Glomerular endothelial cell (primary cell): Measurements from ENCODE around the gene CHPF2. TPM values are rescaled to one million over a fixed set of nuclear protein-coding genes. Genes with fewer than 3 reads are reported as not detected.

Experiments
- DNase-seq: peaks from one replicate; pipeline ENCODE4 v3.0.0-alpha.2; 2011; ENCODE audit warnings: low read depth, low spot score; ENCODE audit errors: extremely low read depth
- total RNA-seq: library from RNA; depleted of rRNA; stranded (reverse); fragments of >200 nt; gene quantifications from 2 replicates; pipeline ENCODE4 v1.2.3, GENCODE V29; 2015

Gene CHPF2
- total RNA-seq, 1 donor from 2014 or later, result 140 TPM

DNA sequence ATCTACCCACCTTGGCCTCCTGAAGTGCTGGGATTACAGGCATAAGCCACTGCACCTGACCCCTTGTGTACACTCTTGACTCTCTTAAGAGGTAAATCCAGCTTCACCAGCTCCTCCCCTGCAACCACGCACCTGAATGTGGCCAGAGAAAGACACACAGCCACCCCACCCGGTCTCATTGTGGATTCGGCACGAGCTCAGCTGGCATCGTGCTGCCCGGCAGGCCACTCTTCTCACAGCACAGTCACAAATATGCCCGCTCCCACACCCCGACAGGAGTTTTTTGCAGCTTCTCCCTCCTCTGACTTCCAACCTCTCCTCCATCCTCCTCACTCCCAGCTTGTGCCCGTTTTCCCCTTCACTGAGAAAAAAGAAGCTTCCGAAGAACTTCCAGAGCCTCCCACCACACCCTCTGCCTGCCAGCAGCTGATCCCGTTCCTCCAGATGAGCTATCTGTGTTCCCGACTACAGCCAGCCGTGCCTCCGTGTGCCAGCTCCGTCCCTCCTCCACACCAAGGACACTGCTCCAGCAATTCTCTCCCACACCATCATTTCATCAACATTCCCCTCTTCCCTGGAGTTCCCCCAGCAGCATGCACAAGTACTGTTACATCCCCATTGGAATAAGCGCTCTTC is 24.2 kb downstream of the CHPF2 start:
- DNase-seq, result no peak

DNA sequence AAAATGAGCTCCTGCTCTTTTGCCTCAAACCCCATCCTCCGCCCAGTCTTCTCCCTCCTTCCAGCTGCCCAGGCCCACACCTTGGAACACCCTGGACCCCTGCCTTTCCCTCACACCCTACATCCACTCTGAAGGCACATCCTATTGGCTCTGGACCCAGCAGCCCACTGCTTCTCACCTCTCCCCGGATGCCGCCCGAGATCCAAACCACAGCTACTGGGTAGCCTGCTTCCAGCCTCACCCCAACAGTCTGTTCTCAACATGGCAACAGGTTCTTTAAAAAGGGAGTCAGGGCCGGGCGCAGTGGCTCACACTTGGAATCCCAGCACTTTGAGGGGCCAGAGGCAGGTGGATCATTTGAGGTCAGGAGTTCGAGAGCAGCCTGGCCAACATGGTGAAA is 25.7 kb downstream of the CHPF2 start:
- DNase-seq, result no peak

DNA sequence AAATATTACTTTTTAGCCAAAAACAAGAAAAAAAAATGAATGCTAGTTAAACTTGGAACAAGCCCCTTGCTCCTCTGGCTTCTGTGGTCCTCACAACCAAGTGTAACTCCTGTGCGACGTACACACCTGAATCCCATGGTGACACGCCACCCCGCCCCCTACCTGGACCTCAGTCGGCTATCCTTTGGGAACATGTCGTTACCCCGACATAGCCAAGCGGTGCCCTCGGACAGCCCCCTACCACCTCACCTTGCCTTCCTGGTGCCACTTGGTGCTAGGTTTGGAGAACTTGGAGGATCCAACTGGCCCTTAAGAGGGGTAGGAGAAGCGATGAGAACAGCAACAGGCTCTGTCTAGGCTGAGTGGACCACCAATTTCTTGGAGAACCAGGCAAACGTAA is 28.2 kb downstream of the CHPF2 start:
- DNase-seq, result no peak

DNA sequence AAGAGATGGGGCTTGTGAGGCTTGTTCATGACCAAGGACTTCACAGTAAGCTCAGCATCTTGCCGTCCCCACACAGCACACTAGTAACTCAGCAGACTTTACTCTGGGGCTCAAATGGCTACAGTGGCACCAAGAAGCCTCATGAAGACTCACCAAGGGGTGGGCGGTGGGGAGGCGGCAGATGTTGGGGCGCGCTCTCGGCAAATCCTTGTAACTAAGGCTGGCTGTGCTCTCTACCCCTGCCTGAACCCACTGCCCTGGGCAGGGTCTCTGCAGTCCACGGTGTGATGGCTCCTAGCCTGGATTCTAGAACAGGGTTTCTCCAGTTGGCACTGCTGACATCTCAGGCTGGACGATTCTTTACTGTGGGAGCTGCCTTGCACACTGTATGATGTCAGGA is 28.6 kb downstream of the CHPF2 start:
- DNase-seq, result no peak

DNA sequence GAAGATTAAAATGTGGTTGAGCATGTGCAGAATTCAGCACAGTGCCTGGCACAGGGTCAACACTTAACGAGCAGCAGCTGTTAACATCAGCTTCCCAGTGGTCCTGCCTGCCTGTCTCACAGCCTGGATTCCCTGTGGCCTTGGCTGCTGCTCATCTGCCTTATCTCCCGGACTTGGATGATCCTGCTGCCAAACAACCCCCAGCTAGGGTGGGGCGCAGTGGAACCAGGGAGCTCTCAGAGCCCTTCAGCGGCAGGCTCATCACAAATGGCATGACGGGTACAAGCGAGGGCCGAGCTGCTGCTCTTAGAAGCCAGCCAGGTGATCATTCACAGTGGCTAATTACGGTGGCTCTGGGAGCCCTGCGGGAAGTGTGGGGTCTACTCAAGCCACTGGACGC is 29.2 kb downstream of the CHPF2 start:
- no peak for DNase-seq

DNA sequence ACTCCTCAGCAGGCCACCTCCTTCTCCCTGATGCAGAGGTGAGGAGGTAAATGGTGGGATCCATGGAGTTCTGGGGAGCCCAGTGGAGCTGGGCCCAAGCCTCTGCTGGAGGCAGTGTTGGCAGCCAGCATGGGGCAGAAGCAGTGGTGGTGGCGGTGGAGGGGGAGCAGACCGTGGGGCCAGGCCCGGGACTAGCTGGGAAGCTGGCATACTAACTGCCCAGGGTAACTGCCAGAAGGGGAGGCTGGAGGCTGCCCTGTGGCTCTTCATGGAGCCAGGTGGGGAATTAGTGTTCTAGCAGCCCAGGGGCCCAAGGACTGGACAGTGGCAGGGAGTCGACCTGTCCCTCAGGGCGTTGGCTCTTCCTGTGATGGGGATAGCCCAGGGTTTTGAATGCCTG is 32.3 kb downstream of the CHPF2 start:
- no peak for DNase-seq

DNA sequence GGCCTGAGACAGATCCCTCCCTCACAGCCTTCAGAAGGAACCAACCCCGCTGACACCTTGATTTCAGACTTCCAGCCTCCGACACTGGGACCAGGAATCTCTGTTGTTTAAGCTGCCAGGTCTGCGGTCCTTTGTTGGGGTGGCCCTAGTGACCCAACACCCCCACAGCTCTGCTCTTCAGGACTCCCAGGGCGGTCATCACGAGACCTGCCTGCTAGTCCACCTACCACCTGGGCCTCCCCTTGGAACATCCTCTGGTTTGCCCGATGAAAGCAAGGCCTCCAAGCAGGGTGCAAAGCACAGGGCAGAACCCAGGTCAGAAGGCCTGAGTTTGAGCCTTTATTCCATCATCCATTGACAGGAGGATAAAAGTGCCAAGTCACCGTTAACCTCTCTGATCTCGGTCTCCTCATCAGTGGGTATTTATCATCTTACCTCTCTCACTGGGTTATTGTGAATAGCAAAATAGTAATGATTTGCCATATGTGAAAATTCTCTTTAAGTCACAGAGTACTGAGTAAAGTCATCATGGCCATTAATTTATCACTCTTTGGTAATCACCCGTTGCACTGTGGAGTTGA is 33.2 kb downstream of the CHPF2 start:
- no peak for DNase-seq

DNA sequence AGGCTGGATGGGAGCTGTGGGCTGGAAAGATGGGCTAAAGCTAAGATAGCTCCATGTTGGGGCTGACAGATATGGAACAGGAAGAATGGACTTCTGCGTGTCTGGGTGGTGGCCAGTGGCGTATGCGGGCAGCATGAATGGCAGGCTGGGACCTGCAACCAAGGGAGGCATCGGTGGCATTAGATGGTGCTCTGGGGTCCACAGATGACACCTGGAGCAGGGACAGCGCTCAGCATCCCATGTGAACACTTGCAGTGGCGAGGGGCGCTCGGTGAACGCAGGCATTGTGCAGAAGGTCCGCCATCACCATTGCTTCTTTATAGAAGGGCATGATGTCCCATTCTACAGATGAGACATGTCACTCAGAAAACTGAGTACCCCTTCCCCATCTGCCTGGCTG is 37.2 kb downstream of the CHPF2 start:
- DNase-seq, result no peak

DNA sequence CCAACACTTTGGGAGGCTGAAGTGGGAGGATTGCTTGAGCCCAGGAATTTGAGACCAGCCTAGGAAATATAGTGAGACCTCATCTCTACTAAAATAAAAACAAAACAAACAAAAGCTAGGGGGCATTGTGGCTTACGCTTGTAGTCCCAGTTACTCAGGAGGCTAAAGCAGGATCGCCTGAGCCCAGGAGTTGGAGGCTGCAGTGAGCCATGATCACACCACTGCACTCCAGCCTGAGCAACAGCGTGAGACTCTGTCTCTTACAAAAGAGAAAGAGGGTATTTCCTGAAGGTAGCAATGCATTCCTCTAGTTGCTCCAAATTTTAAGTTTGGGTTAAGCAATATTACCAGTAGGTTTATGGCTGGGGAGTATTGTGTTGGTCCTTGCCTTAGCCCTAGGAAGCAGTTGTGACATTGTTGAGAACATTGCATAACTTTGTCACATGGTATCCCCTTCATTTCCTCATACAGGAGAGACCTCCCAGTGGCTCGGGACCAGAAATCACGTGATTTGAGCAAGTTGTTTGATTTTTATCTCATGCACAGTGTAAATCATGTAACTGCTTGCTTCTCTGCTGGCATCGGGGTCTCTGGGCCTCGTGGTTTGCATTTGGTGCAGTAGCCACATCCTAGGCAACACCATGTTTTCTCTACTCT is 39.5 kb downstream of the CHPF2 start:
- no peak for DNase-seq

DNA sequence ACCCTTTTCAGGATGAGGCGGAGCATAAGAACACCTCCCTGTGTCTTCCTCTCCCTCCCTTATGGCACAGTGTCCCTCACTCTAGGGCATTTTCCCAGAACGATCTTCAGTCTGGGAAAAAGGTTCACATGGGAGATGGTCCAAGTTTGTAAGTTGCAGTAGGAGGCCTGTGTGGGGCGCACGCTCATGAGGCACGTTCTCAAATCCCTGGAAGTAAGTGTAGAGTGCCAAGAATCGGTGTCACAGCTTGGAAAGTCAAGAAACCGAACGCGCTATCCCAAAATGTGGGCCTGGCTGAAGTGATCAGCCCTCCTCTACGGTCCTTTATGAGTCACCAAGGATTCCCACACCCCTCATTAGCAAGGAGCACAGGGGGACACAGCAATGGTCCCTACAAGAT is 40.1 kb downstream of the CHPF2 start:
- DNase-seq, result no peak

DNA sequence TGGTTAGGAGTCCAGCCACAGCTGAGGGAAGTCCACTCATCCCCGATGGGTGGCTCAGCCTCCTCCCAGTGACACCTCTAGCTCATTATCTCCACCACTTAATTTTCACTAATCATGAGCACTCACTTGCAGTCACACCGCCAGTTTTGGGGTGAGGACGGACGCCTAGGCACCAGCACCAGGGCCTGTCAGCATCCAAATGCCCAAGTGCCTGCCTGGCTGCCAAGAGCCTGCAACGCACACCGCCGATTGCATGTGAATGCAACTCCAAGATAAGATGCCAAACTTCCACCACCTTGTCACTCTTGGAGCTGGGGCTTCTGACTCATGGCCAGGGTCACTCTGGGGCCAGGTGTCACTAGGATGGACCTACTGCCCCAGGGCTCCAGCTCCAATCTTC is 40.6 kb downstream of the CHPF2 start:
- no peak for DNase-seq

DNA sequence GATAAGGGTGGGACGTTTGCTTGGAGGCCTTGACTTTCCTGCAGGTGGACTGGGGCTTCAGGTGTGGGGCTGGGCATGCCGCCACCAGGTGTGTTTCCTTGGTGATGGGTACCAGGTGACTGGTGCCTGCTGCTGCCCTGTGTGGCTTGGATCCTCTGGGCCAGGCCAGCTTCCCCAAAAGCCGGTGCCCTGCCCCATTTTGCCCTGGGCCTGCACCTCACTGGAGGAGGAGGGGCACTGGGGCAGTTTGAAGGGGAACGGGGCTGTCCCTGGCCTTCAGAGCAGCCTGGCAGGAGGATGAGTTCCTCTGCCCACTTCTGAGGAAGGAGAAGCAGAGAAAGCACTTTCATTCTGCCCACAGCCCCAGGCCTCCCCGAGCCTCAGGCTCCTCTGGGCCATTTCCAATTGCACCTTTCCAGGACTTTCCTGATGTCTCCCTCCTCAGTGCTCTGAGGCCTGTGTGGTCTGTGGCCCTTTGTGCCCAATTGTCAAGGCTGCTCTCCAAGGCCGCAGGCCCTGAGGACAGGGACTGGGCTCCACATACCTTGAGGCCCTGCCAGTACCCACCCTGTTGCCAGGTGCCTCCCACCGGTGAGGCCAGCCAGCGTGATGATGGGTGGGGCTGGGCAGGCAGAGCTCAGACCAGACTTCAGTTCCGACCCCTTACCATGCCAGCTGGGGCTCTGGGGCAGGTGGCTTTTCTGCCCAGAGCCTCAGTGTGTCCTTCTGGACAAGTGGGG is 41.5 kb downstream of the CHPF2 start:
- DNase-seq, result no peak

DNA sequence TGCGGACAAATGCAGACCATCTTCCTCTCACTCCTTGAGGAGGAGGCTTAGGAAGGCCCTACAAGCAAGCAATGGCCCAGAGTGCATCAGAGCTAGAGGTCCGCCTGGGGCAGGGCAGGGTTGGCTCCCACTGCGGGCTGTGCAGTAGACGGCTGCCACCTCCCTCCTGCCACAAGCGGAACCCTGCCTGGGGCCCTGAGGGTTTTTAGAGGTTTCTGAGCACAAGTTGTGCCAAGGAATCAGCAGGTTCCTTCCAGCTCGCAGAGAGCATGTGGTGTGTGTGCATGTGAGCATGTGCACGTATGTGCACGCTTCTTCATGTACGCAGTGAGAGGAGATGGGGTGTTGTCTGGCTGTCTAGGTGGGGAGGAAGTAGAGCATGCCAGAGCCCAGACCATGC is 42.1 kb downstream of the CHPF2 start:
- DNase-seq, result no peak

DNA sequence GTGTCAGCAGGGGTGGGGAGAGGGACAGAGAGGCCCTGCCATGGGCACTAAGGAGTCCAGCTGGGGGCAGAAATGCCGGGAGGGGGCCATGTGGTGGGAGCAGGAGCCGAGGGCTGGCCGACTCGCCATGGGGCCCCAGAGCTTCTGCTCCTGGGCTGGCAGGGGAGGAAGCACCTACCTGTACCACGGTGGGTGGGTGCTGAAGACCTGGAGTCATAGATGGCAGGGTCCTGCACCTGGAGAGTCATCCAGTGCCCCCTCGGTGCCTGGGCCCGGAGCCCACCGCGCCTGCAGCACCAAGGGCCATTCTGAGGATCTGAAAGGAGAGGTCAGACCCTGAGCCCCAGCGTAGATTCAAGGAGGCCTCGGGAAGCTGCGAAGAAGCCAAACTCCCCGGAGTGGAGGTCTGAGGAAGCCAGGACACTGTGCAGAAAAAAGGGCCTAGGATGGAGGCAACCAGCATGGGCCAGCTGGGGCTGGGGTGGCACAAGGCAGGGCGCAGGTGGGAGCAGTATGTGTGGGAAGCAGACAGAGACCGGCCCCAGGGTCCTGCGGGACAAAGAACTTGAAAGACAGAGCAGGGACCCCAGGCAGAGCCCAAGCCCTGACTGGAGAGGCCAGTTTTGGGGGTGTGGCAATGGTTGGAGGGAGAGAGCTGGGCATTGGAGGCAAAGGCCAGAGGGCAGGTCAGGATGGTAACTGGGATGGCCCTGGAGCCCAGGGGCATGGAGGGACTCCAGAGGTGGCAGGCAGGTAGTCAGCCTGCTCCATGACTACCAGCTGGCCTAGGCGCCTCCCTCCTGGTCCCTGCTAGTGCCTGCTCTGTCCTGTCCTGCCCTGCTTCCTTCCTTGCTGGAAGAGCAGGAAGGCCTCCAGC is 42.9 kb downstream of the CHPF2 start:
- DNase-seq, result no peak

DNA sequence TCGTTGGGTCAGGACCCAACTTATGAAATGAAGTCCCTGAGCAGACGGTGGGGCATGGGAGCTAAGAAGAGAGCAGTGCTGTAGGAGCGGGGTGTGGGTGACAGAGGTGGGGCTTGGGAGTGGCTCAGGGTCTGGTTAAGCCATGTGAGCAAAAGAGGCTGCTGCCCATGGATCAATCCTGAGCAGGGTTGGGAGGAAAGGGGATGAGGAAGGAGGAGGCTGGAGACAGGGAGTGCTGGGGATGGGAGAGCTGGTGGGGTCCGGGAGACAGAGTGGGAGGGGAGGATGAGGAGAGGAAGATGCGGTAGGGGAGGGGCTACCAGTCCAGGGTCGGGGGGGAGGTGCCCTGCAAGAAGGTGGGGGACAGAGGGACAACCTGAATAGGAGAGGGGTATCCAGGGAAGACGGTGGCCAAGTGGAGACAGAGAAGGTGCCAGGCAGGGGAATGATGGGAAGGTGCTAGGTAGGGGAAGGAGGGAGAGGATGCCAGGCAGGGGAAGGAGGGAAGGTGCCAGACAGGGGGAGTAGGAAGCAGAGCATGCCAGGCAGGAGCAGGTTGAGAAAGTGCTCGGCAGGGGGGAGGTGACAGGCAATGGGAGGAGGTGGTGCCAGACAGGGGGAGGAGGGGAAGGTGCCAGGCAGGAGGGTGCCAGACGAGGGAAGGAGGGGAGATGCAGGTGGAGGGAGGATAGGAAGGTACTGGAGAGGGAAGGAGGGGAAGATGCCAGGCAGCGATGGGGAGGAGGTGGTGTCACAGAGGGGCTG is 43.7 kb downstream of the CHPF2 start:
- no peak for DNase-seq

DNA sequence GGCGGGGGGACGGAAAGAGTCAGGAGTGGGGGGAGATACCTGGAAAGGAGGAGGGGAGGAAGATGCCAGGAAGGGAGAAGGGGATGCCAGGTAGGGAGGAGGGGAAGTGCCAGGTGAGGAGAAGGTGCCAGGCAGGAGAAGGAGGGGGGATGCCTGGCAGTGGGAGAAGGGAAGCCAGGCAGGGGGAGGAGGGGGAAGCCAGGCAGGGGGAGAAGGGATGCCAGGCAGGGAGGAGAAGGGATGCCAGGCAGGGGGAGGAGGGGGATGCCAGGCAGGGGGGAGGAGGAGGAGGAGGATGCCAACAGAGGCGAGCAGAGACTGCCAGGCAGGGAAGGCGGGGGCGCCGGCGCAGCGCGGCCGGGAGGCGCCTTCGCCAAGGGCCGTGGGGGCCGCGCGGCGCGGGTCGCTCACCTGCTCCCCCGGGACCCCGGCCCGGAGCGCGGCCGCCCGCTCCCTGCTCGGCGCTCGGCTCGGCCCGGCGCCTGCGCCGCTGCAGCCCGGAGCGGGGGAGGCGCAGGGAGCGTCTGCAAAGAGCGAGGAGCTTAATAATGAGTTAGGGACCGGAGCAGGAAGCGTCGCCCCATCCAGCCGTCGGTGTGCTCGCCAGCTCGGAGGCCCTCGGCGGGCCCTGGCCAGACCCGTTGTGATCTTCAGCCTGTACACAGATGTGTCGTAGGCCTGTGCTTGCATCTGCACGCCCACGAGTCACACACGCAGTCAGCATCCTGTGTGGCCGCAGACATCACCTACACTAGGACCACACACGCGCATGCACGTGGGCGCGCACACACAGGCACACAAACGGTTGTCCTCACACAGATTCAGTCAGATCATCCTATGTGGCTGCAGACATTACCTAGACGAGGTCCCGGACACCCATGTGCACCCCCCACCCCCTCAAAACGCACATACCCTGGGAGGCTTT is 44.6 kb downstream of the CHPF2 start:
- no peak for DNase-seq

DNA sequence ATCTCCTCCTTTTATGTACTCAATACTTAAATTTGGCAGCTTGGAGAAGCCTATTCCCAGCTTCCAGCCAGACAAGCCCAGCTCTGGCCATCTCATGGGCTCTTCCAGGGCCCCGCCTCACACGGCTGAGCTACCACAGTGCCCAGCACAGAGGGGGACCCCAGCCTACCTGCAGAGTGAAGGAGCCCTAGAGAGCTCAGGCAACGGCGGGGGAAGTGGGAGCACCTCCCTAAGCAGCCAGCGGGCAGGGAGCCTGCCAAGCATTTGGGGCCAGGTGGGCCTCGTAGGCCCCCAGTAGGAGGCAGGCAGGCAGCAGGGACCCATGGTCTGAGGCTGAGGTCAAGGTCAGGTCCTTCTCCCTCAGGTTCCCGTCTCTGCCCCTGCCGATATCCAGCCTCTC is 45.3 kb downstream of the CHPF2 start:
- no peak for DNase-seq

DNA sequence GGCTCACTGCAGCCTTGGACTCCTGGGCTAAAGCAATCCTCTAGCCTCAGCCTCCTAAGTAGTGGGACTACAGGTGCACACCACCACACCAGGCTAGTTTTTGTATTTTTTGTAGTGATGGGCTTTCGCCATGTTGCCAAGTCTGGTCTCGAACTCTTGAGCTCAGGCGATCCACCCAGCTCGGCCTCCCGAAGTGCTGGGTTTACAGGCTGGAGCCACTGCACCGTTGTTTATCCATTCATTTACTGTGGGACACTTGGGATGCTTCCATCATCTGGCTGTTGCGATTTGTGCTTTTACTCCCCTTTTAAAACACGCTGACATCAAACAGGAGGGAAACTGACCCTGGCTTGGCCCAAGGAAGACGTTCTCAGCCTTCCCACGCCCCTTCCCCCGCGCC is 46.7 kb downstream of the CHPF2 start:
- no peak for DNase-seq

DNA sequence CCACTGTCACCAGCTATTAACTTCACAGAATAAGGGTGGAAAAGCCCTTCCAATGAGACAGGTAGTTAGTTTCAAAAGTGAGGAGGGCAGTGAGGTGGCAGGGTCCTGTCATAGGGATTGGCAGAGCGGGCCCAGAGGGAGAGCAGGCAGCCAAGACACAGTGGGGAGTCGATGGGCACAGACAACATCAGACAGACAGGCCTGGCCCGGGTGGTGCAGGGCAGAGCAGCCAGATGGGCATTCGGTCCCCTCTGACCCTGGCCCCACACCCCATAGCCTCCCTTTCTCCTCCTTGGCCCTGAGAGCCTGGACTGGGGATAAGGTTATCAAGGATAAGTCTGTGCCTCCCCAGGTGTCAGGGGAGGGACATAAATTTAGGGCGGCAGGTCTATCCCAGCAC is 47.6 kb downstream of the CHPF2 start:
- no peak for DNase-seq
